G401 (cell line): ENCODE measurements around the gene FCHO2. TPM values are rescaled to one million over a fixed set of nuclear protein-coding genes. Genes with fewer than 3 reads are reported as not detected.
"Not testable (repeated sequence)": the region's sequence is repeated elsewhere in the genome, so short reads cannot be mapped to it uniquely, and the experiment has no call there.

Source experiments
- DNase-seq: peaks from one replicate; pipeline ENCODE4 v3.0.0-alpha.2; 2015; ENCODE audit warnings: low spot score
- in situ Hi-C: cut with HindIII; loops from 2 replicates; pipeline ENCODE4 v1.10.0; 2016; ENCODE audit warnings: low sequenced_read_pairs, mixed read lengths
- total RNA-seq: library from RNA; depleted of rRNA; stranded (reverse); fragments of >200 nt; shearing (Covaris generic); gene quantifications from 2 replicates; pipeline ENCODE4 v1.2.3, GENCODE V29; 2014

FCHO2 gene
- total RNA-seq, 1 experiment from 2014 or later, result 9.6 TPM

GRCh38 chr5:73022471-73023169 is 66.8 kb downstream of the FCHO2 start:
- in situ Hi-C loops, result no loop called here
- DNase-seq, result no peak

- DNase-seq, in situ Hi-C loops: not testable (repeated sequence)
Measured at GRCh38 chr5:73024946-73025544, 69.2 kb downstream of the FCHO2 start.

DNA sequence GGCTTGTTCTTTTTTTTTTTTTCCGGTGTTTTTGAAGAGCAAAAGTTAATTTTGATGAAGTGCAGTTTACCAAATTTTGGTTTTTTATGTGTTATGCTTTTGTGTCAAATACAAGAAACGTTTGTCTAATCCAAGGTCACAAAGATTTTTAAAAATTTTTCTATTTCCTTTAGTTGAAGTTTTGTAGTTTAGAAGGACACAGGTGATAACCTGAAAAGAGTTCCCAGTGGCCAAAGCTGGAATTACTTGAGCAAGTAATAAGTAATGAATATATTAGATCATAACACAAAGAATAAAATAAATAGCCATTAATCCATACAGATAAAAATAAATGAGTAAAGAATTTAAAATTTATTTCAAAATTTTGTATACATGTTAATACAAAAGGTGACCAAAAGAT is 71.5 kb downstream of the FCHO2 start:
- in situ Hi-C loops, result no loop called here
- DNase-seq, result no peak

GRCh38 chr5:73027816-73028215 is 72.0 kb downstream of the FCHO2 start:
- no peak for DNase-seq
- in situ Hi-C loops, result no loop called here

DNA sequence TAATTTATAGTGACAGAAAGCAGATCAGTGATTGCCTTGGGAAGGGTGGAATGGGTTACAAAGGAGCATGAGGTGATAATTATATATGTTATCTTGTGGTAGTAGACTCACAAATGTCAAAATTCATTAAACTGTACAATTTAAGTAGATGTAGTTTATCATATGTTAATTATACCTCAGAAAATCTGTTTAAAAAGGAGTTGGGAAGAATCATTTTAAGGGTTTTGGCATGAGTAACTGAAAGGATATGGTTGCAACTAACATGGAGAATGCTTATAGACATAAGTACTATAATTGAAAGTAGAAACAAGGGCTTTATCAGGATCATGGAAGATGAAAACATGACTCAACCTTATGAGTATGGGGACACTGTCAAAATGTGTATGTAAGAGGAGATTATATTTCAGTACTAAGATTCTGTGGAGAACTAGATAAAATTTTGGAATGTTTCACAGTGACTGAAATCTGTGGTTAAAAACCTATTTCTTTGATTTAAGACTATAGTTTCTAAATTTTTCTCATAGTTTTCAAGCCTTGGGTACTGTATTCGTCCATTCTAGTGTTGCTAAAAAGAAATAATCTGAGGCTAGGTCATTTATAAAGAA is 73.3 kb downstream of the FCHO2 start:
- DNase-seq, result no peak
- in situ Hi-C loops, result no loop called here

- DNase-seq, result no peak
- in situ Hi-C loops, result no loop called here
Measured at GRCh38 chr5:73030531-73030930, 74.7 kb downstream of the FCHO2 start.

DNA sequence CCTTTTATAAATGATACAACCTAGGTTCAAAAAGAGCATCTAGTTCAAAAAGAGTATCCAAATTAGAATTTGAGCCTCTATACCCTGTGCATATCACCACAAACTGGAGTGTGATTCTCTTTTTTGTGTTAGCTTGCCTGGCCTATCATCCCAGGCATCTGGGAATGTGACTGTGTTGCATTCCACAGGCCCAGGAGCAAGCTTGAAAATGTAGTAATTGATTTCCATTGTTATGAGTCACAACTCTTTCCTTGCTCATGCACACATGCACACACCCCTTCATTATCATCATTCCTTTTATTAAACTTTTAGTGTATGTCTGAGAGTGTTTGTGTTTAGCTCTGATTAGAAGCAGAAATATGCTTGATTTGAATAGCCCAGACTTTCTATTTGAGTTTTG is 75.2 kb downstream of the FCHO2 start:
- no peak for DNase-seq

DNA sequence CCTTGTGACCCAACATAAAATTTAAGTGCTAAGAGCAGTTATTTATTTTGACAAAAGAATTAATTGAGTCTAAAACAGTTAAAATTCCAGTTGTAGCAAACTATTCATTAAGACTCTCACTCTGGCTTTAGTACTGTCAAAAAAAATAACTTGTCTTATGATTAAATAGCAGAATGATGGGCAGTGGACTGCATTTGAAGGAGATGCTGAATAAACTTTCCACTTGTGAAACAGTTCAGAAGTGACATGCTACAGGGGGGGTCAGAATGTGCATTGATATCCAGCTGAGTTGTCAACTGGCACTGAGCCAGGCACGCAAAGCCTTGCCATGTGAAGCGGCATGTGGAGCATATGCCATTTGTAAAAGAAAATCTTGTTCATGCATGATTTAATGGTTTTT is 76.0 kb downstream of the FCHO2 start:
- peak; percentile 32 for DNase-seq
- in situ Hi-C loops, result no loop called here

More for the DNA sequence above, 75.2 kb downstream of the FCHO2 start:
- in situ Hi-C loops, result no loop called here

- no peak for DNase-seq
- in situ Hi-C loops, result no loop called here
Measured at GRCh38 chr5:73032635-73033034, 76.8 kb downstream of the FCHO2 start.

- DNase-seq, result no peak
- in situ Hi-C loops, result no loop called here
Measured at GRCh38 chr5:73037545-73037944, 81.7 kb downstream of the FCHO2 start.

DNA sequence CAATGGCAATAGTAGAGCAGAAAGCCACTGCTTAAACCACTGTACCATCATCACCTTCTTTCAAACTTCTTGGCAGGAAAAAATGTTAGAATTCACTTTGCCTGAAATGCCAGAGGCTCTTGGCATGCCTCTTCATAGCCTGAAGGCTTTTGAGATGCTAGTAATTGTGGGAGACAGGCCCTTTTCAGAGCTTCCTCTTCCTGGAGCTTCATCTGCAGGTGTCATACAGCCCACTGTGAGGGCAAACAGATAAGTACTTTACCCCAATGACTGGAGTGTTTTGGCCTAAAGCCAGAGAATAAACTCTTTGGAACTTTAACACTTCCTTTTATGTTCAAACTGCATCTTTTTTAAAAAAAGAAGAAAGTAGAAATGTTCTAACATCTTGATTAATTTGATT is 83.2 kb downstream of the FCHO2 start:
- in situ Hi-C loops, result no loop called here

DNA sequence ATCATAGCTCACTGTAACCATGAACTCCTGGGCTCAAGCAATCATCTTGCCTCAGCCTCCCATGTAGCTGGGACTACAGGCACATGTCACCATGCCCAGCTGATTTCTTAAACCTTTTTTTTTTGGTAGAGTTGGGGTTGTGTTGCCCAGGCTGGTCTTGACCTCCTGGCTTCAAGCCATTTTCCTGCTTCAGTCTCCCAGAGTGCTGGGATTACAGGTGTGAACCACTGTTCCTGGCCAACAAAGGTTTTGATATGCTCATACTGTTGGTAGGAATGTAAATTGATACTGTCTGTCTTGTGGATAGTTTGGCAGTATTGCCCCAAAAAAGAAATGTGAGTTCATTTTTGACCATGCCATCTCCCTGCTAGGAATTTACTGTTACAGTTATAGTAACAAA is 87.2 kb downstream of the FCHO2 start:
- in situ Hi-C loops, result no loop called here
- no peak for DNase-seq

More for the DNA sequence above, 83.2 kb downstream of the FCHO2 start:
- no peak for DNase-seq

DNA sequence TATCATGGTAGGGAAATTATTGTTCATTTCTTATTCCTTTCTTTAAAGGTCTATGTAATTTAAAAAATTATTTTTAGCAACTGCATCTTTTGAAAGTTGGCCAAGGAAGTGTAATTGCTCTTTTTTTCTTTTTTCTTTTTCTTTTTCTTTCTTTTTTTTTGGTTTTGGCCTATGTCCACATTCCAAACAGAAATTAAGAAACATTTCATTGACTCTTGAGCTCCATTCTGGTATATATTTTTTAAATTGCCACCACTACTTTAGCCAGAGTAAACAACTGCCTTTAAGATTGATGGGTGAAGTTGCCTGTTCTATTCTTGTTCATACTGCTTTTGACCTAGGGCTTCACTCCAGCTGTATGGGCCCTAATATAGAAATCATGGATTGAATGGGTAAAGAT is 88.7 kb downstream of the FCHO2 start:
- DNase-seq, result no peak
- in situ Hi-C loops, result no loop called here

DNA sequence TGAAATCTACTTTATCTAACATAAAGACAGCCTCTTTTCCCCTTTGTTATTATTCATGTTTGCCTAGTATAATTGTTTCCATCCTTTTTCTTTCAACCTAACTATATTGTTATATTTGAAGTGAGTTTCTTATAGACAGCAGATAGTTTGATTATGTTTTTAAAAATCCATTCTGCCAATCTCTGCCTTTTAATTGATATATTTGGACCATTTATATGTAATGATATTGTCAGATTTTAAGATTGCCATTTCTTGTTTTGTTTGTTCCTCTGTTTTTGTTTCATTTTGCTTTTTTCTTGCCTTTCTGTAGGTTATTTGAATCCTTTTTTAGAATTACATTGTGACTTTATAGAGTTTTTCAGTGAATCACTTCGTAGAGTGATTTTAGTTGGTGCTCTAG is 89.8 kb downstream of the FCHO2 start:
- in situ Hi-C loops, result no loop called here
- DNase-seq, result no peak

DNA sequence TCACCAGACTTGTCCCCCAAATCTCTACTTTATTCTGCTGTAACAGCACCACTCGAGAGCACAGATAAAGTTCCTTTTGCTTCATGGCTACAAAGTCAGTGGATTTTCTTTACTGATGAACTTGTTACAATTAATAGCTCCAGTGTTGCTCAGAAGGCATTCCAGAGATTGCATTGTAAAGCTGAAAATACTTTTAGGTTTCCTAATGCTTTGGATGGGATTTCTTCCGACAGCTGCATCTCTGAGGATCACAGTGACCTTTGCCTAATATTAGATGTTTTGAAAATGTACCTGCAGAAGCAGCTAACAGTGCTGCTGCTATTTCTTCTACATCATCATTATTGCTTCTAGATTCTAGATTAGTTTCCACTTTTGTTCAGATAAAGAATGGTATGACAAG is 105.8 kb downstream of the FCHO2 start:
- in situ Hi-C loops, result no loop called here
- DNase-seq, result no peak

GRCh38 chr5:73066466-73066865 is 110.6 kb downstream of the FCHO2 start:
- no peak for DNase-seq
- in situ Hi-C loops, result no loop called here

GRCh38 chr5:73067213-73067612 is 111.4 kb downstream of the FCHO2 start:
- in situ Hi-C loops, result no loop called here
- DNase-seq, result no peak

DNA sequence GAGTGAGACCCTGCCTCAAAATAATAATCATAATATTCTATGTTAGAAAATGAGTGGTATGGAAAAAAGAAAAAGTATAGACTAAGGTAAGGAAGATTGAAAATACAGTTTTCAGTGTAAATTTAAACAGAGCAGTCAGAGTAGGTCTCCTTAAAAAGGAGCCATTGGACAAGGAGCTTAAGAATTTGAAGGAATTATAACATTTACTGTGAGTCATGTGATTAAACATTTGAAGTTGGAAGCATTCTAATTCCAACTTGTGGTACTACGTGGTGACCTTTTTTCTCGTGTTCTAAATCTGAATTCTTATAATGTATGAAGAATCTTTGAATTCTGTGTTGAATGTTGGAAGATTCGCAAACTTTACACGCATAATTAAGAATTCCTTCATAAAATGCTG is 125.3 kb downstream of the FCHO2 start:
- no peak for DNase-seq
- in situ Hi-C loops, result no loop called here

DNA sequence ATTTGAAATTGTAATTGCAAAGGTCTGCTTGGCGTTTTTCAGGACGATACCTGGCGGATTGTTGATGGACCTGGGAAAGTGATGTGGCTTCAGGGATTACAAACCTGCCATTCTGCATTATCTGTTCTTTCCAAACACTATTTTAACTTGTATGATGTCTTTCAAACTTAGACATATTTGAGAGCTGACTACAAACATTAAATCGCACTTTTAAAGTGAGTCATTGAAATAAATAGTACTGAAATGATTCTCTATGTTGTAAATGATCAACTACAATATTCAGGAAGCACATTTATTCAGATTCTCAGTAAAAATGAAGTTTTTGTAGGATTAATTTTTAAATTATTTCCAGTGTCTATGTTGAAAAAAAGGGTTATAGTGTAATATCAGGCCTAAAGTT is 132.2 kb downstream of the FCHO2 start:
- DNase-seq, result no peak
- in situ Hi-C loops, result no loop called here

GRCh38 chr5:73093943-73094342 is 138.1 kb downstream of the FCHO2 start:
- DNase-seq, result no peak
- in situ Hi-C loops, result no loop called here

GRCh38 chr5:73094415-73094814 is 138.6 kb downstream of the FCHO2 start:
- in situ Hi-C loops, result no loop called here
- DNase-seq, result no peak
